ENCODE measurements around the gene HOMER2.

- TF ChIP-seq ZBTB14 (CRISPR knock-in tag; IDR thresholded peaks at IDR 0.05) (no peak), ZEB1 (IDR thresholded peaks at IDR 0.05; ENCODE audit: insufficient replicate concordance, low read depth) (no peak), ARNT (IDR thresholded peaks at IDR 0.05) (no peak)
Measured at GRCh38 chr15:82830427-82831173, 121.9 kb downstream of the HOMER2 start.
